ENCODE data around the gene SEC22B.
"Not testable (repeated sequence)": the region's sequence is repeated elsewhere in the genome, so short reads cannot be mapped to it uniquely, and the experiment has no call there.

Gene SEC22B

DNA sequence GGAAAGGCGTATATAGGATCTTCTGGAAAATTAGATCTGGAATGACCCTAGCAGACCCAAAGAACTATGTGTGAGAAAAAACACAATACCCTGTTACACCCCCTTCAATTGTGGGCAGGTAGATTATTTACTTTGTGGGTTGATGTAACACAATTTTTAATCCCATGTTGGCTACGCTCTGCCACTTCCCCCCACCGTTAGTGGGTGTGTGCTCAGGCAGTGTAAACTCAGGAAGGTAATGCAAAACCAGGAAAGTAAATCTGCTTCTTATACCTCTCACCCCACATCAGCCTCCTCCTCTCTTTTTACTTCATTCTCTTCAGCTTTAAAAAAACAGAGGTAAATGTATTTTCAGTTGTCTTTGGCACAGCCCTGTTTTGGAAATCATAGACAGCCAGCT lies 63.2 kb downstream of the SEC22B start:
- not testable (repeated sequence) for DNase-seq (ENCODE audit: low read depth)

DNA sequence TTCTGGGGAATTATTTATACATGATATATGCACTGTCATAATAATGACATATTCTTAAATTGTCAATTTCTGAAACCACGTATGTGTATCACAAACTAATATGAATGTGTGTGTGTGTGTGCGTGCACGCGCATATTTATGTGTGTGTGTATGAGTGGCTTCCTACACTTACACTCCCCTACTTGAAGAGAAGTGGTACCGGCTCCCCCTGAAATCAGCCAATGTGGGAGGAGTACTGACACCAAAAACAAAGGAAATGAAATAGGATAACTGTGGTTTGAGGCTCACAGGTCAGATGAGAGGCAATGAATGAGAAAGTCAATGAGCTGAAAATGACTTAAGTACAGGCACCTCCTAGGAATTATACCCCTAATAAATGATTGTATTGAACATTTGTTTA lies 64.1 kb downstream of the SEC22B start:
- not testable (repeated sequence) for DNase-seq (ENCODE audit: low read depth)

DNA sequence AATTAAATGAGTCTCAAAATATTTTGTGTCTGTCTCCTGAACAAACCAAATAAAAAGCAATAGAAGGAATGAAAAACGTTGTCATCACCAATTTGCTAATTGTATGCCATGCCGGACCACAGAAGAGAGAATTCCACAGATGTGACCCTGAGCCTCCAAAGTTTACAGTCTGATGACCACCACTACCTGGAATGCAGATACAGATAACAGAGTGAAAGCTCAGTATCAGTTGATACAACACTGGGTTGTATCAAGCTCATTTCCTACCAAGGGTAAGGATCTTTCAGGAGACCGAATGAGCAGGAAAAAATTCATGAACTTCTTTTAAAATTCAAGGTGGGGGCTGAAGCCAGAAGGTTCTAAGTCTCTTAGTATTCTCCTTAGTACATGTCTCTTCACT lies 64.5 kb downstream of the SEC22B start:
- DNase-seq (ENCODE audit: low read depth), result not testable (repeated sequence)

DNA sequence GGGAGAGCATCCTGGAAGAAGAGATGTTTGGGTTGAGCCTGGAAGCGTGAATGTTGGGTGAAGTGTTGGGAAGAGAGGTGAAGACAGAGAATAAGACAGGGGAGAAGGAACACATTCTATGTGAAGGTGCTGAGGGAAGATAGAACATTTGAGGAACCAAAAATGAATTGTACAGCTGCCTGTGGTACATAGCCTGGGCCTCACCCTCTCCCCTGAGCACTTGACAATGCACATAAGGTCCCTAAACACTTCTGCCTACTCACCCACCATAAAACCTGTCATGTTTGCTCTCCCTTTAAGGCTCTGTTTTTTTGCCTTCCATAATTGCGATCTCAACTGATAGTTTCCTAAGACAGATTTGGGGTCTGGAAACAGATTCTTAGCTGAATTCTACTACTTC lies 65.3 kb downstream of the SEC22B start:
- DNase-seq (ENCODE audit: low read depth), result not testable (repeated sequence)

DNA sequence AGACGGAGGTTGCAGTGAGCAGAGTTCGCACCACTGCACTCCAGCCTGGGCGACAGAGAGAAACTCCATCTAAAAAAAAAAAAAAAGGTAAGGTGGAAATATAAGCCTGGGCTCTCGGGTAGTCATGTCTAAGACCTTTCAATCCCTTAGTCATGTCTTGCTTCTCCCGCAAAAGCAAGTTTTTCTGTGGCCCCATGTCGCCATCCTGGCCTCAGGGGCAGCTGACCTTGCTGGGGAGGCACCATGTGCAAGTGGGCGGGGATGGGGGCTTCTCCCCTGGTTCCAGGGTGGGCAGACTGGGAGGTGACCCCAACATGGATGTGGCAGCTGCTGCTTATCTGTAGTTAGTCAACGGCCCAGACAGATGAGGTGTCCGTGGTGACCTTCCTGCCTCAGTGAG lies 66.7 kb downstream of the SEC22B start:
- not testable (repeated sequence) for DNase-seq (ENCODE audit: low read depth)

DNA sequence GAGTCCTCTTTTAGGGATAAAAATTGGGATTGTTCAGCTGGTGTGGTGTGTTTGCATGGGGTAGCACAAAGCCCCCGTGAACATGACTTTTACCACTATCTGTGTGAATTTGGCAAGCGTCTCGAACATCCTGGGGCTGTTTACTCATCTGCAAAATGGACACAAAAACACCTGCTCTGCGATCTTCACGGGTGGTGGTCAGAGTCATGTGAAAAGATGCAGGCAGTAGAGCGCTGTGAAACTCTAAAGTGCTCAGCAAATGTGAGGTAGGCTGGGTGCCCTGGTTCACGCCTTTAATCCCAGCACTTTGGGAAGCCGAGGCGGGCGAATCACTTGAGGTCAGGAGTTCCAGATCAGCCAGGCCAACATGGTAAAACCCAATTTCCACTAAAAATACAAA lies 67.1 kb downstream of the SEC22B start:
- DNase-seq (ENCODE audit: low read depth), result not testable (repeated sequence)

DNA sequence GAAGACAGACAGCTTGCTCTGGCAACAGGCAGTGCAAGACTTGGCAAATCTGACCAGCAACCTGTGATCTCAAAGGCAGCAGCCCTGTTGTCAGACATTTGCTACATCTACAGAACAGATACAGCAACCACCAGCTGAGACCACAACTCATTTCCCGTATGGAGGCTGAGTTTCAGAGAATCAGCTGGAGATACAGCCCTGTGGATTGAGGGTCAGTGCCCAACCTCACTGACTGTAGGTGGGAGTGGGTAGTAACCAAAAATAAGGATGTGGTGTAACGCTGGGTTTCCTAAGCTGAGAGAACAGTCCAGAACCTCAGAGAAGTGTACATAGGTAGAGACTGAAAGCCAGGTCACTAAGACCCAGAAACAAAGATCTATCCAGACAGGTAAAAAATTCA lies 71.0 kb downstream of the SEC22B start:
- DNase-seq (ENCODE audit: low read depth), result not testable (repeated sequence)

DNA sequence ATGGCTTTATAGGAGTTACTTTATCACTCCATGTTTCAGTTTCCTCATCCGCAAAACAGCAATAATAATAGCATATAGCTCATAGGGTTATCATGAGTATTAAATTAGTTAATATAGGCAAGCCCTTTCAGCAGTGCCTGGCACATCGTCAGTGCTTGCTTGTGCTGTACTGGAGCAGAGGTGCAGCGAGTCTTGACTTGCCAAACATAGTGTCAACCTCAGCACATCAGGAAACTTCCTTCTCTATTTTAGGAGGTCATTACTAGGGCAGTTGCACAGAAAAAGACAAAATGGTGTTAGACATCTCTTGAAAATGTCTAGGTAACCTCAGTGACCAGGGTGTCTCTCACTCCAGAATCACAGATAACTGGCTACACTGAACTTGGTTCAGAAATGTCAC lies 72.6 kb downstream of the SEC22B start:
- DNase-seq (ENCODE audit: low read depth), result not testable (repeated sequence)

DNA sequence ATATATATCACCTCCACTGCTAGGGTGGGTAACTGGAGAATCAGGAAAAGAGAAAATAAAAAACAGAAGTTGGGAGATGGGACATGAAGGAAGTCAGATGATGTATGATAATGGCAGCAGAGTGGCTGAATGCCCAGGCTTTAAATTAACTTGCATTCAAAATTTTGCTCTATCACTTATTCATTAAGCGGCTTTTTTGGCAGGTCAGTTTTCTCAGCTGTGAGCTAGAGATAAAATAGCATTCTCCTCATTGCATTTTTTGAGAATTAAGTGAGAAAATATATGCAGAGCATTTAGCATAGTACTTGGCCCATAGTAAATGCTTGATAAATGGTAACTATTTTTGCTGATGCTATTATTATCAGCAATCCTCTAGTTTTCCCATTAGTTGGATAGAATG lies 74.7 kb downstream of the SEC22B start:
- DNase-seq (ENCODE audit: low read depth), result not testable (repeated sequence)
